Cardiac muscle cell (in vitro differentiated cells and primary cell): ENCODE results near the gene GRIN3A. TPM values are rescaled to one million over a fixed set of nuclear protein-coding genes. Genes with fewer than 3 reads are reported as not detected.

ENCODE experiments used
- DNase-seq, 2 donors: peaks; one replicate each; pipeline versions ENCODE4 v3.0.0 to v3.0.0-alpha.2; 2010 to 2017; ENCODE audit warnings: low read depth in 1 of 2, low spot score in 1 of 2
- H3K27ac ChIP-seq: fragments of 200-600 bp; sonication (generic); 2 replicates; pipeline ENCODE4 v1.5.1; 2016
- H3K27me3 ChIP-seq: fragments of 200-600 bp; sonication (generic); 2 replicates; pipeline ENCODE4 v1.6.0; 2016; ENCODE audit warnings: control low read depth
- H3K36me3 ChIP-seq: fragments of 200-600 bp; sonication (generic); 2 replicates; pipeline ENCODE4 v1.5.1; 2016; ENCODE audit warnings: control low read depth
- H3K4me1 ChIP-seq: fragments of 200-600 bp; sonication (generic); 2 replicates; pipeline ENCODE4 v1.8.1; 2017; ENCODE audit warnings: low read depth, mild to moderate bottlenecking, mixed run types
- H3K4me3 ChIP-seq: fragments of 200-600 bp; sonication (generic); 2 replicates; pipeline ENCODE4 v1.5.1; 2016; ENCODE audit warnings: mild to moderate bottlenecking
- H3K9me3 ChIP-seq: fragments of 200-600 bp; sonication (generic); 2 replicates; pipeline ENCODE4 v1.5.1; 2017; ENCODE audit warnings: low read depth, mild to moderate bottlenecking, control low read depth
- CTCF ChIP-seq: IDR thresholded peaks from 2 replicates; pipeline ENCODE4 v1.5.1; 2012; ENCODE audit warnings: low read depth, mild to moderate bottlenecking, low read length
- polyA plus RNA-seq: library from polyadenylated mRNA; unstranded; fragments of >200 nt; fragmentation: Nextera tagmentation; extraction: Ambion mirVana; gene quantifications from 2 replicates; pipeline ENCODE4 v1.2.1, GENCODE V29; 2016
- total RNA-seq: library from RNA; depleted of rRNA; stranded (reverse); fragments of >200 nt; gene quantifications from 2 replicates; pipeline ENCODE4 v1.2.3, GENCODE V29; 2016

GRIN3A gene
- total and polyA plus RNA-seq, 2 experiments from 2014 or later, result not detected

- no peaks in the 10 kb centered on the region for H3K9me3 ChIP-seq
- TF ChIP-seq CTCF, result no peak
- H3K27ac ChIP-seq, result no peak overlapping the region
- H3K36me3 ChIP-seq, result no peaks in the 10 kb centered on the region
- no peaks in the 10 kb centered on the region for H3K27me3 ChIP-seq
- no peaks in the 10 kb centered on the region for H3K4me1 ChIP-seq
- DNase-seq, result peak in 1 of 2 donors; percentile 4
- no peak overlapping the region for H3K4me3 ChIP-seq
Measured at GRCh38 chr9:101569741-101570501, 168.5 kb downstream of the GRIN3A start.

DNA sequence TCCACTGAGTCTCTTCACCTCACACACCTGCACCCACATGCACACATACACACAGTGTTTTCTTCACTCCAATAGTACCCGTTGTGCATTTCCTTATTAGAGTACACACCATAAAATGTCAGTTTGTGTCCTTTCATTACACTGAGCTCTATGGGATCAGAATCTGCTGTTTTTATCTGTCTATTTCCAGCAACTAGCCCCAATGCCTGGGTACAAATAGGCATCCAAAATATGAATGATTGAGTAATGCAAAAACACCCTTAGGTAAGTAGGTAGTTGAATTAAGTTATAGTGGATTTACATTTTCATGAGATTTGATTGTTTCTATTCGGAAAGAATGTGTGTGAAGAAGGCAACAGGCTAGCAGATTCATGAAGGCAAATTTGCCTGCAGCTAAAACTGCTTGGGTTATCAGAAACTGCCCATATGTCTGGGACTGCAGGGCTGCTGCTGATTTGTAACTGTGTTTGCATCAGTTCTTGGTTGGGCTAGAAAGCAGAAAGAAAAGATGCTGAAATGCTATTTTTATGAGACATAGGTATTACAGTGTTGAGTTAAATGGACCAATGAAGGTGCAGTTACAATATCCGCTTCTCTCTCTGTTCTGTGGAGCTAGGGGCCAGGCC is 170.6 kb downstream of the GRIN3A start:
- peaks cover 6% of the 10 kb centered on the region for H3K36me3 ChIP-seq
- no peak overlapping the region for H3K27ac ChIP-seq
- no peaks in the 10 kb centered on the region for H3K4me1 ChIP-seq
- no peak overlapping the region for H3K4me3 ChIP-seq
- no peaks in the 10 kb centered on the region for H3K27me3 ChIP-seq
- DNase-seq, result no peak
- no peak for TF ChIP-seq CTCF
- H3K9me3 ChIP-seq, result no peaks in the 10 kb centered on the region

DNA sequence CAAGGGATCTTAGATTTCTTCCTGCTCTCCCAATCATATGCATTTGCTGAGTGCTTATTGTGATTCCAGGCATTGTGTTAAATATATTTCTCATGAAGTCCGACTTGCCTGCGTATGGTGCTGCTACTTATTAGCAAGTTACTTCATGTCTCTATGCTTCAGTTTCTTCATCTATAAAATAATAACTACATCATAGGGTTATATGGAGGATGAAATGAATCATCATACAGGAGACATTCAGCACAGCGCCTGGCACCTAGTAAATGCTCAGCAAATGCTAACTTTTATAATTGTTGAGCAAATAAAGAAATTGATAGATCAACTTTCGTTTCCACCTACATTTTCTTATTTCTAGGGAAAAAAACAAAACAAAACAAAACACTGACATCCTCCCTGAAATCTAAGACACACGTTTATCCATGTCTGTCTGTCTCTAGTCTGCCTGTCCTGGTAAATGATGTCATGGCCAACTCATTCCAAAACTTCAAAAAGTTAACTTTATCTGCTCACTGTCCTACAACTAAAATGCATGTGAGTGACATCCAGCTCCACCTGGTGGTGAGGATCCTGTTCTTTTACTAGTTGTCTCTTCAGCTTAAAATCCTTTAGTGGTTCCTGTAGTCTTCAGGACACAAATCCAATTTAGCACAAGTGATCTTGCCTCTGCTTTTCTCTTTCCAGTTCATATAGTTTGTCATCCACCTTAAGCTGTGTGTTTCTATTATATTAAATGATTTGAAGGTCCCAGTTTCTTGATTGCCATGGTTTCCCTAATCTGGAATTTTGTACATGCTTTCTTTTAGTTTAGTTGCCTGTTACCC is 171.3 kb downstream of the GRIN3A start:
- H3K27ac ChIP-seq, result no peak overlapping the region
- H3K4me3 ChIP-seq, result no peak overlapping the region
- no peaks in the 10 kb centered on the region for H3K4me1 ChIP-seq
- H3K9me3 ChIP-seq, result no peaks in the 10 kb centered on the region
- no peaks in the 10 kb centered on the region for H3K27me3 ChIP-seq
- peaks cover 14% of the 10 kb centered on the region for H3K36me3 ChIP-seq
- TF ChIP-seq CTCF, result peak; percentile 44
- DNase-seq, result peak in 1 of 2 donors; percentile 37

DNA sequence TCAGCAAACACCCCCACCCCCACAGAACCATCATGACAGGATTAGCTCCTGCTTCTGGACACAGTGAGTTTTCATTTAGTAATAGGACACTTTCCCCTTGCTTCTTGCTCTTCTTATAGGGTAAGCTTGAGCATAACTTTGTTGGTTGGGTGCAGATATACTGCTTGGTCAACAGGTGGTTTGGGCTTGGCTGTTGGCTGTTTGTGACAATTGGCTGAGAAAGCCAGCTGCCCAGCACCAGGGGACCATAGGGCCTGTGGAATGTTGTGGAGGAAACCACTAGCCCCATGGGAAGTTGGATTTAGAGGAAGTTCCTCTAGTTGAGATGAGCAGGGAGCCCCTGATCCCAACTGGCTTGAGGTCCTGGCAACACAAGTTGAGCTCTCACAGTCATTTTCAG is 174.2 kb downstream of the GRIN3A start:
- no peak for DNase-seq
- Histone ChIP-seq H3K27ac (no peak overlapping the region), H3K27me3 (no peaks in the 10 kb centered on the region), H3K4me3 (no peak overlapping the region), H3K36me3 (peaks cover 27% of the 10 kb centered on the region), H3K4me1 (no peaks in the 10 kb centered on the region), H3K9me3 (no peaks in the 10 kb centered on the region)
- no peak for TF ChIP-seq CTCF

GRCh38 chr9:101562966-101563365 is 175.5 kb downstream of the GRIN3A start:
- H3K9me3 ChIP-seq, result no peaks in the 10 kb centered on the region
- no peak for TF ChIP-seq CTCF
- peaks cover 30% of the 10 kb centered on the region for H3K36me3 ChIP-seq
- no peak overlapping the region for H3K4me3 ChIP-seq
- no peak overlapping the region for H3K27ac ChIP-seq
- H3K27me3 ChIP-seq, result no peaks in the 10 kb centered on the region
- no peaks in the 10 kb centered on the region for H3K4me1 ChIP-seq
- DNase-seq, result no peak
